OCI-LY1 (cell line): Measurements from ENCODE around the gene CALCOCO1.

Source experiments
- H2AFZ ChIP-seq: fragments of 200-600 bp; sonication (generic), shearing (Covaris generic); 2 replicates; pipeline ENCODE4 v1.6.0; 2014; ENCODE audit warnings: antibody characterized with exemption, mild to moderate bottlenecking, low read length
- H3F3A ChIP-seq: fragments of 200-600 bp; sonication (generic), shearing (Covaris generic); 2 replicates; pipeline ENCODE4 v1.6.0; 2014; ENCODE audit warnings: mild to moderate bottlenecking, antibody characterized with exemption, low read length, moderate library complexity; ENCODE audit not compliant: insufficient read depth
- H3K27ac ChIP-seq: fragments of 200-600 bp; sonication (generic); 2 replicates; pipeline ENCODE4 v1.5.1; 2014; ENCODE audit warnings: low read length, mixed run types, mild to moderate bottlenecking, low read depth; ENCODE audit not compliant: poor library complexity, severe bottlenecking
- H3K27me3 ChIP-seq: fragments of 200-600 bp; sonication (generic); 2 replicates; pipeline ENCODE4 v1.6.0; 2014; ENCODE audit warnings: antibody characterized with exemption, mild to moderate bottlenecking, low read length, moderate library complexity; ENCODE audit not compliant: insufficient read depth
- H3K36me3 ChIP-seq: fragments of 200-600 bp; sonication (generic); 2 replicates; pipeline ENCODE4 v1.6.1; 2014; ENCODE audit warnings: mild to moderate bottlenecking, antibody characterized with exemption, low read length, moderate library complexity, mixed read lengths; ENCODE audit not compliant: insufficient read depth
- H3K4me1 ChIP-seq: fragments of 200-600 bp; sonication (generic); 2 replicates; pipeline ENCODE4 v1.5.1; 2014; ENCODE audit warnings: mild to moderate bottlenecking, low read length, moderate library complexity; ENCODE audit not compliant: insufficient read depth, severe bottlenecking
- H3K4me2 ChIP-seq: fragments of 200-600 bp; sonication (generic), shearing (Covaris generic); 2 replicates; pipeline ENCODE4 v1.6.1; 2014; ENCODE audit warnings: low read length
- H3K4me3 ChIP-seq: fragments of 200-600 bp; sonication (generic); 2 replicates; pipeline ENCODE4 v1.5.1; 2014; ENCODE audit warnings: low read length, low read depth, mild to moderate bottlenecking, mixed read lengths; ENCODE audit not compliant: poor library complexity, severe bottlenecking
- H3K79me2 ChIP-seq: fragments of 200-600 bp; shearing (Covaris generic); 2 replicates; pipeline ENCODE4 v1.6.1; 2016; ENCODE audit warnings: mixed run types, low read length, mixed read lengths; ENCODE audit not compliant: insufficient read depth
- H3K9ac ChIP-seq: fragments of 200-600 bp; sonication (generic), shearing (Covaris generic); 2 replicates; pipeline ENCODE4 v1.6.1; 2014; ENCODE audit warnings: mild to moderate bottlenecking, low read length, mixed read lengths
- H3K9me2 ChIP-seq: fragments of 200-600 bp; sonication (generic), shearing (Covaris generic); 2 replicates; pipeline ENCODE4 v1.6.1; 2014; ENCODE audit warnings: low read depth, mild to moderate bottlenecking, low read length, mixed read lengths
- H3K9me3 ChIP-seq: fragments of 200-600 bp; shearing (Covaris generic); 2 replicates; pipeline ENCODE4 v1.6.1; 2014; ENCODE audit warnings: low read length, mixed read lengths
- H4K20me1 ChIP-seq: fragments of 200-600 bp; sonication (generic), shearing (Covaris generic); 2 replicates; pipeline ENCODE4 v1.6.0; 2016; ENCODE audit warnings: mild to moderate bottlenecking, low read length; ENCODE audit not compliant: insufficient read depth
- CTCF ChIP-seq: fragments of 200-600 bp; sonication (generic), shearing (Covaris generic); IDR thresholded peaks from 2 replicates; pipeline ENCODE4 v1.5.1; 2017; ENCODE audit warnings: mild to moderate bottlenecking, antibody characterized with exemption, low read length, moderate library complexity, mixed read lengths
- EZH2 ChIP-seq: fragments of 200-600 bp; sonication (generic), shearing (Covaris generic); IDR thresholded peaks from 2 replicates; pipeline ENCODE4 v1.8.0; 2017; ENCODE audit warnings: borderline replicate concordance, mixed run types, mild to moderate bottlenecking, antibody characterized with exemption, low read length, moderate library complexity, mixed read lengths

CALCOCO1 gene

DNA sequence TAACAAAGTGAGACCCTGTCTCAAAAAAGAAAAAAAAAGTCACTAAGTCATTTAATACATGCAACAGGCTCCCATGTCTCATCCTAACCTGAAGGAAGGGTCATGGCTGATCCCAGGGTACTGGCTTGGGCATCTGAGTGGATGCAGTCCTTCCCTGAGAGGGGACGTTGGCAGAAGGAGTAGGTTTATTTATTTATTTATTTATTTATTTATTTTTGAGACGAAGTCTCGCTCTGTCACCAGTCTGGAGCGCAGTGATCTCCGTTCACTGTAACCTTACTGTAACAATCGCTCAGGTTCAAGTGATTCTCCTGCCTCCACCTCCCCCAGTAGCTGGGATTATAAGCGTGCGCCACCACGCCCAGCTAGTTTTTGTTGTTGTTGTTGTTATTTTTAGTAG, 7.2 kb upstream of the CALCOCO1 start:
- Histone ChIP-seq H3K27me3 (no peaks in the 10 kb centered on the region), H3K9me2 (no peaks in the 10 kb centered on the region), H3K27ac (no peak overlapping the region)

GRCh38 chr12:53733807-53734200, 6.6 kb upstream of the CALCOCO1 start:
- TF ChIP-seq CTCF, result no peak
- no peak for TF ChIP-seq EZH2
- Histone ChIP-seq H3K4me2 (no peak overlapping the region), H3K9ac (no peak overlapping the region), H3K27me3 (no peaks in the 10 kb centered on the region), H3K9me2 (no peaks in the 10 kb centered on the region), H3K9me3 (no peaks in the 10 kb centered on the region), H3K36me3 (no peaks in the 10 kb centered on the region), H4K20me1 (no peaks in the 10 kb centered on the region), H3K4me3 (no peak overlapping the region), H3K4me1 (peaks cover 6% of the 10 kb centered on the region), H3K27ac (no peak overlapping the region), H3F3A (no peaks in the 10 kb centered on the region), H3K79me2 (no peaks in the 10 kb centered on the region), H2AFZ (no peak overlapping the region)

More for the DNA sequence above, 7.2 kb upstream of the CALCOCO1 start:
- Histone ChIP-seq H3F3A (no peaks in the 10 kb centered on the region), H4K20me1 (no peaks in the 10 kb centered on the region), H3K4me2 (no peak overlapping the region), H3K9ac (no peak overlapping the region), H3K4me1 (peaks cover 12% of the 10 kb centered on the region), H3K4me3 (no peak overlapping the region), H3K36me3 (no peaks in the 10 kb centered on the region), H2AFZ (no peak overlapping the region), H3K9me3 (no peaks in the 10 kb centered on the region), H3K79me2 (no peaks in the 10 kb centered on the region)
- no peak for TF ChIP-seq EZH2
- no peak for TF ChIP-seq CTCF

DNA sequence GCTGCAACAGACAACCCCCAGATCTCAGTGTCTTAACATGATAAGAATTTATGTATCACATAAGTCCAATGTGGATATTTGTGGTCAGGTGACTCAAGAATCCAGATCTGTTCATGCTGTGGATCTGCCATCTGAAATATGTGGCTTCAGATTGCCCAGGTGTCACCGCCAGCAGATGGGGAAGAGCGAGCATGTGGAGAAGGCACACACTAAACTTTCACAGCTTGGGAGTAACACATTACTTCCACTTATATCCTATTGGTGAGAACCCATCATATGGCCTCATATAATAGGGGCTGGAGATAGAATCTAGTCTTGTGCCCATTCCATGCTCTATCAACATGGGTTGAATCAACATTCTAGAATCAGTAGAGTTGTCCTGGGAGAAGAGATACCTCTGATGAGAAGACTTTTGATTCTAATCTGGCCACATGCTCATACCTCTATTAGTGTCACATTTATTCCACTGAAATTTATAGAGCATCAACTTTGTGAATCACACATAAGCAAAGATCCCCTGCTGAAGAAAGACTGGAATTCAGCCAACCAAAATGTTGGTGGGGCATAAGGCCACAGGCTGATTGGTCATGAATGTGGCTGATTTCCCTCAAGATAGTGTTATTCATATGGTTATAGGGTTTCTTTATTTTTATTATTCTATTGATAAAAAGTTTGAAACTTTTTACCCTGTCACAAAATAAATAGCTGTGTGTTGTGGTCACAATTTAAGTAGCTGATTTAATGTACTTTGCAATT, 6.0 kb upstream of the CALCOCO1 start:
- H4K20me1 ChIP-seq, result no peaks in the 10 kb centered on the region
- H3K4me3 ChIP-seq, result no peak overlapping the region
- H3K4me1 ChIP-seq, result peaks cover 1% of the 10 kb centered on the region
- no peak overlapping the region for H3K9ac ChIP-seq
- H3F3A ChIP-seq, result no peaks in the 10 kb centered on the region
- no peak overlapping the region for H3K27ac ChIP-seq
- H3K4me2 ChIP-seq, result no peak overlapping the region
- no peak overlapping the region for H2AFZ ChIP-seq
- H3K27me3 ChIP-seq, result no peaks in the 10 kb centered on the region
- H3K9me2 ChIP-seq, result no peaks in the 10 kb centered on the region
- no peaks in the 10 kb centered on the region for H3K79me2 ChIP-seq
- no peaks in the 10 kb centered on the region for H3K9me3 ChIP-seq
- H3K36me3 ChIP-seq, result no peaks in the 10 kb centered on the region
- no peak for TF ChIP-seq EZH2
- no peak for TF ChIP-seq CTCF
